Stimulated activated CD4-positive, alpha-beta T cell treated with anti-CD3 and anti-CD28 coated beads, Interleukin-2, amount 100 ng/mL, for 24 hours (primary cell): ENCODE data around the gene RPS6KL1.
A peak's percentile ranks its signal among the peaks of the same experiment; 100 is the strongest.

ENCODE experiments used
- DNase-seq, 2 donors: peaks; one replicate each; pipeline ENCODE4 v3.0.0-alpha.2; 2020

The RPS6KL1 gene

DNA sequence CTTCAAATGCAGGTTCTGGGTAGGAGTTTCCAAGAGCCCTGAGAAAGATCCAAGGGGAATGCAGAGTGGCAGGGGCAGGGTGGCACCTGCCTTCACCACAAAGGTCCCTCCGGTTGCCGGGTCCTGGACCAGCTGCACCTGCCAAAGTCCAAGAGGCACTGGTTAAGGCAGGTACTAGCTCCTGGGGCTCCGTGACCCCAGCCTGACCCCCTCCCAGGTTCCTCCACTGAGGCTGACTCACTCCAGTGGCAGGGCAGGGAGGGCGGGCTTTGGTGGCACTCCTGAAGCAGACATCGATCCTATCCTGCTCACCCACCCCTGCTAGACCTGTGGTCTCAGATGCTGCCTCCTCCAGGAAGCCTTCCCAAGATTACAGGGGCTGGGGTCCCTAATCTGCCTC lies 11.4 kb downstream of the RPS6KL1 start:
- DNase-seq: no peak

DNA sequence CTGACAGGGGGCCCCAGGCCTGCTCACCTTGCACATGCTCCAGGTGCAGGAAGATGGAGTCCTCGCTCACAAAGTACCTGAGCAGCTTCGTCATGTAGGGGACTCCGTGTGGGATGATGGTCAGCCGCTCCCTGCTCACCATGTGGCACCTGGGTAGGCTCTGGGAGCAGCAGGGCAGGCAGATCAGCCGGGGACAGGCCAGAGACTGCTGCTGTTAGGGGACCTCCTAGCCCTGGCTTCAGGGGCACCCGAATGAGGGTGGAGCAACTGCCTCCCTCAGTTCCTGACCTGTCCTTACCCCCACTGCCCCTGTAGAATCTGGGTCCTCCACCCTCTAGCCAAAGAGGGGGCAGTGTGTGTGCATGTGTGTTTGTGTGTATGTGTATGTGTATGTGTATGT lies 11.8 kb downstream of the RPS6KL1 start:
- no peak for DNase-seq

DNA sequence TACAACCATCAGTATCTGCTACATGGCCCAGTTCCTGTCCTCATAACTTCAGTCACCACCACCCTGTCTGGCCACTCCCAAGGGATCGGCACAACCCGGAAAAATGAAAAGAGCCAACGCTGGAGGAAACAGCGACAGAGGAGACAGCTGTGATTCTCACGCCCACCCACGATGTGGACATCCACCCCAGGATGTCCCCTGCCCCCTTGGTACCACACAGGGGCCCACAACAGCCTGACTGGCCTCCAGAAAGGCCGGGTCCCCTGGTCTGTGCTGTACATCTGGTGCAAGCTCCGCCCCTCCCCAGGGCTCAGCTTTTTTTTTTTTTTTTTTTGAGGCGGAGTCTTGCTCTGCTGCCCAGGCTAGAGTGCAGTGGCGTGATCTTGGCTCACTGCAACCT lies 12.5 kb downstream of the RPS6KL1 start:
- no peak for DNase-seq

DNA sequence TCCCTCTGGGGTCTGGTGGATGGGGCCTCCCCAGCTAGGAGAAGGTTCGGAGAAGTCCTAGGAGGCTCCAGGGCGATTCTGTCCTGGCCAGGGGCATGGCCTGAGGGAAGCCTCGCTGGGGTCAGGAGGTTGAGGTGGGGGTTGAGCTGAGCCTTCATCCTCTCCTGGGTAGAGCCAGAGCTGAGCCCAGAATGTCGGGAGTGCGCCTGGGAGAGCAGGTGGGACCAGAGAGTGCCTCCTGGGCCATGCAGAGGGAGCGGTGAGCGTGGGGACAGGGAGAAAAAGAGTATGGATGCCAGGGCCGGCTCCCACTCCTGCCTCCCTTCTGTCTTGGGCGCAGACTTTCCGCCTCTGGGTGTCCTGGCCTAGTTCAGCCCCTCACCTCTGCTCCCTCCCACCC lies 13.1 kb downstream of the RPS6KL1 start:
- no peak for DNase-seq

DNA sequence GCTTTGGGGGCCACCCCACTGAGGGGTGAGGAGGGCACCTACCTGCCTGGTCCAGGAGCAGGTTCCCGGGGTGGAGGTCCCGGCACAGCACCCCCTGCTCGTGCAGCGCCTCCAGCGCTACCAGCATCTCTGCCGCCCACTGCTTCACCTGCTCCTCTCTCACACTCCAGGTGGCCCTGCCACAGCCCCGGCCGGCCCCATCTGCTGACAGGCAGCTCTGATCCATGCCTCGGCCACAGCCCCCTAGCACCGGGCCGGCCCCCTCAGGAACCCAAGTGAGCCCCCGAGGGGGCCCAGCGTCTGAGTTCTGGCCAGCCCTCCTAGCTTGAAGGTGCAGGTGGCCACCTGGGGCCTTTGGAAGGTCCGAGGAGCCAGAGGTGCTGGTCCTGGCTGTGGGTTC lies 13.6 kb downstream of the RPS6KL1 start:
- no peak for DNase-seq

DNA sequence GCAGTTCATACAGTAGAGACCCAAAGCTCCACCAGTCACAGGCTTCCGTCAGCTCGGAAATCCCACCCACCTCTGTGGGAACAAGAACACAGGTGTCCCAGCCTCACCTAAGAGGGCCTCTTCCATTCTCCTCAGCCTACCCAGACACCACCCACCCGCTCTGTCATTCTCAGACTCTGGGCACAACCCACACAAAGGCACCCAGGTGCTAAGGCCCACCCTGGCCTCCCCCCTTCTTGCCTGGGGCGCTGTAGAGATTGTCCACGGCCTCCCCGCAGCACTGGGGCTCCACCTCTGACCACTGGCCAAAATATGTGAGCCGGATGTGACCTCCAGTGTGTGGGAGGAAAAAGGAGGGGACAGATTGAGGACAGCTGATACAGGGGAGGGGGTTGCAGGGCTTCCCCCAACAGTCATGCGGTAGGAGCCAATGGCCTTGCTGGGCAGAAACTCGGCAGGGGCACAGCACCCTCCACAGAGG lies 14.2 kb downstream of the RPS6KL1 start:
- DNase-seq: no peak

DNA sequence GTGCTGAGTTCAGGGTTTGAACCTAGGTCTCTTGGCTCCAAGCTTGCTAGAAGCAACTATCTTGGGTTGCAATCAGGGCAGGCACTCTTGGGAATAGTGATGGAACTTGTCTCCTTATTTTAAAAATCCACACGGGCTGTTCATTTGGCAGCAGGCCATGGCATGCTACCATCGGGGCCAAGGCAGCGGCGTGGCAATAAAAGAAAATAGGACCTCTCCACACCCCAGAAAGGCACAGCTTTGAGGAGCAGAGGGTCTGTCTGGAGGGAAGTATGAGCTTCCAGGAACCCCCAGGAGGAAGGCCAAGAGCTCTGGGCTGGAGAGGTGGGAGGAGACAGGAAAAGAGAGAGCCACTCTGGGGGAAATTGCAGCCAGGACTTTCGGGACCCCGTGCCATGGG lies 15.3 kb downstream of the RPS6KL1 start:
- DNase-seq: no peak

DNA sequence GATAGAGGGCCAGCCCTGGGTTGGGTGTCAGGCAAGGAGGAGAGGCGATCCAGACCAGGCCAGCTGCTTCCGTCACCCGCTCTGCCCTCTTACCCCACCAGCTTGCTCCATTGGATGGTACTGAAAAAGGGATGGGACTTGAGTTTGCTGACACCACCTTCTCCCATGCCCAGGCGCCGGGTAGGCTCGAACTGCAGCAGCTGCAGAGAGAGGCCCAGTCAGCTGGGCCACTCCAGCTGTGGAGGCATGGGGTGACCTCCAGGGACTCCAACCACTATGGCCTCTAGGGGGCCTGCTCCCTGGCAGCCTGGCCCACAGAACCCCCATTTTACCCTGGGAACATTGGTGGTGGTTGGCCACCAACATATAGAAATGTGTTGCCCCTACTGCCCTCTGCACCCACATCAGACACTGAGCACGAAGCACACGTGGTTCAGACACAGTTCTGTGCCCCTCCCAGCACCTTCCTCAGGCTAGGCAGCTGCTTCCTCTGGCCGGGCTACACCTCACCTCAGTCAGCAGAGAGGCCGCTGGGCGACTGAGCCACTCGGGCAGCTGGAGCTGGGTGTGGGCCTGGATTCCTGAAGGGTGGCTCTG lies 16.0 kb downstream of the RPS6KL1 start:
- DNase-seq: no peak

DNA sequence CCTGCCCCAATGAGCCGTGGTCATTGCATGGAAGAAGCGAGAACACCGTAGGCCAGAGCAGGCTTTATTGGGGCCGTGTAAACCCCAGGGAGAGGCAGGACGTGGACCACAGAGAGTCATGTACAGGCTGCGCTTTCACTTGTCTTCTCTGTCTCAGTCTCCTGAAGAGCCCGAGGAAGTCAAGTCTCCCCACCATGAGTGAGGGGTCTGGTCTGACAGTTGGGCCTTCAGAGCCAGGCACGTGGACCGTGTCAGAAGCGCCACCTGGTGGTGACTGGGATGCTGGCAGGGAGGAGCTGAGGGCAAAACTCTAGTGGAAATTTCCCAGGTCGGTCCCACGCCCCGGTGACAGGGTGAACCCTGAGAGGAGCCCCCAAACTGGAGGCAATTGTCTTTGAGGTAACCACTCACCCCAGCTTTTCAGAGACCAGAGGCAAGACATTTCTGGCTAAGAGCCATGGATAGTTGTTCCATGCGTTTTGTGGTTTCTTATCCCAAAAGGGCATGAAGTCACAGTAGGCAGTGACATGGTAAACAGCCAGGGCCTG lies 17.4 kb downstream of the RPS6KL1 start:
- peak; percentile 88 for DNase-seq

DNA sequence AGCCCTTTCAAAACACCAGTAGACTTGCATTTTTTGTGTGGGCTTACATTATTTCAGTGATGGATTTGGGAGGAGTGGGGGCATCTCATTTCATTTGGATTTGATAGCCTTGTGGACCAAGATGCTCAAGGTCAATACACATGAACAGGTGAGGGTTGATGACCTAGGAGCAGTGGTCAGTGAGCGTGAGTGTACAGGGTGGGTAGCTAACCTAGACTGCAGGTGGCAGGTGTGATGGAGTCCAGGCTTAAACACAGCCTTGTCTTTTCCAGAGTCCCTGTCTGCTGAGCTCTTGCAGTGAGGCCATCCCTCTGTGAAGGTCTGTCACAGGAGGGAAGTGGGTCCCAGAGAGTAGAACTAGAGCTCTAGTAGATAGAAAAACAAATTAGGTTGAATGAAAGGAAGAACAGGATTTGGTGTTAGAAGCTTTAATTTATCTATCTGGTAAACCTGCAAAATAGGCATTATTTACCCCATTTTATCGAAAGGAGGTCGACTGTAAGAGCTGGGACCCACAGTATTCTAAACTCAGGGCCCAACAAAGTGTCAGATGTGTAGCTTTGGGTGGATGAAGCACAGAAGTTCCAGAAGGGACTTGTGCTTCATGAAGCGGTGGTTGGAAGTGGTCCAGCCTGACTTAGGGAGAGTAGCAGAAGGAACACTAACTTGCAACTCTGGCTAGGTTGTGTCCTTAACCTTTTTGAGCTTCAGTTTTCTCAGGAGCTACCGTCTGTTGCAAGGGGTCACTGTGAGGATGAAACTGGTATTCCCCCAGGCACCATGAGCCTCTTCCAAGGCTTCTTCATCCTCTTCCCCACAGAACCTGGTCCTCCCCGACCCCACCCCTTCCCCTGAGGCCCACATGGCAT lies 18.2 kb downstream of the RPS6KL1 start:
- no peak for DNase-seq

DNA sequence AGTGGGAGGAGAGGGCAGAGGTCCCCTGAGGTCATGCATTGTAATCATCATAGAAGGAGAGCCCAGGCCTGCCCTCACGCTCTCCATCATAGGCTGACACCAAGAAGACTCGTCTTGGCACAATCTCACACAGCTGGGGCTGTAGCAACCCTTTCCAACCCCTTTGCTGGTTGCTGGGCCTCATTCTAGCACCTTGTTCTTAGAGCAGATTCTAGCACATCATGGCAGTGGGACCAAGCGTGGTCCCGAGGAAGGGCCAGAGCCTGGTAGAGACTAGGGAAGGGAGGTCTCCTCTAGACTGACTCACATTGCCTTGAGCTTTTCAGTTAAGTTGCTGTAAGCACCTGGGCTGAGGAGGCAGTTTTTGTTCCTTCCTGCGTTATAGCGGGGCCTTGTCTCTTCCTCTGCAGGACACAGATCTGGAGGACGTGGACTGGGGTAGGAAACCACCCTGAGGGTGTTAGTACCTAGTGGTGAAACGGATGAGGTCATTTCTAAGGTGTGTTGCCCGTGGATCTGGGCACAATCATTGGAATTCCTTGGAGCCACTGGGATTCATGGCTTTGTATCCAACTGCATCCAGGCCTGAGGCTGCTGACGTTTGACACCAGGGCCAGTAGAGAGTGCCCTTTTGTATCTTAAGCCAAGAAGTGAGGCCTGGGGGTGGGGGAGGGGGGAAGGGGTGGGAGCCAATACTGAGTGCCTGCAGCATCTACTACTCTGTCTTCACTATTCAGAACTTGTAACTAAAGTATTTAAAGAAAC lies 19.9 kb downstream of the RPS6KL1 start:
- DNase-seq: no peak

DNA sequence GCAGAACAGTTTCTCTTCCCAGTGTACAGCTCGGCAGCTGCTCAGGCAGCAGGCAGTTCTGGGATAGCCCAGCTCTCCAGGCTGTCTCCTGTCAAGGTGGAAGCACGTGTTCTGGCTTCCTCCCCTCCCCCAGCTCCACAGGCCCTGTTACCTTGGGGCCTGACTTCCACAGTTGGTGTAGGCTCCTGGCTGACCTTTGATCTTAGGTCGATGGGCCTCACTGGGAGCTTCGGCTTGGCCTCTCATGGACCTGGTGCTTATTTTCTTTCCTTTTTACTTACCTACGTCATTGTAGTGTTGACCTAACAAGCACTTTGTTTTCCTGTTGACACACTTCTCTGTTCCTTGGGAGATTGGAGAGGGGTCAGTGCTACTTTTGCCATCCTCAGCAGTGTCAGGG lies 24.4 kb downstream of the RPS6KL1 start:
- DNase-seq: no peak

DNA sequence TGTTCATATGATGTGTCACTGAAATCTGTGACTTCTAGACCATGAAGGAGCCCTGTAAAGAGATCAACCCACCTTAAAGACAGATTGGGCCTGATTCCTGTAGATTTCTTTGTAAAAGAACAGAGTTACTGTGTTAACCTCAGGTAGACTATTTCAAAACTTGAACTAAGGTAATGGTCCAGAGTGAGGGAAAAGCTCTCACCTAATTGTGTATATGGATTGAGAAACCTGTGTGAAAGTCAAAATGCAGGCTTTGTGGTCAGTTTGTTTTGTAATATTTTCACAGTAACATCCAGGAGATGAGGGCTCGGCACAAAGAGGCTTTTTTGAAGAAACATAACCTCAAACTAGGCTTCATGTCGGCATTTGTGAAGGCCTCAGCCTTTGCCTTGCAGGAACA lies 25.0 kb downstream of the RPS6KL1 start:
- DNase-seq: no peak

DNA sequence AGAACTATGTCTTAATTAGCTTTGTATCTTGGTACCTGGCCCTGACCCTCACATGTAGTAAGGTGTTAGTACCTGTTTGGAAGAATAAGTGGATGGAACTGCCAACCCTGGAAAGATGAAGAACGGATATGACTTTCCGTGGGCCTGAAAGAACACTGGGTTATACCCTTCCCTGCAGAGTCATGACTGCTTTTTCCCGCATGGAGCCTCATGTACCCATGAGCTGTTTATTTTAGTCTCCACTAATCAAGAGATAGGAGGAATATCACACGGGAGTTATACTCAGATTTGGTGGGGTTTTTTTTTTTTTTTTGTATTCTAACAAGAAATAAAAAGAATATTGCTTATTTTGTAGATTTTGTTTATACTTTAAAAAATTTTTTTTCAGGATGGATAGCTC lies 25.4 kb downstream of the RPS6KL1 start:
- no peak for DNase-seq

DNA sequence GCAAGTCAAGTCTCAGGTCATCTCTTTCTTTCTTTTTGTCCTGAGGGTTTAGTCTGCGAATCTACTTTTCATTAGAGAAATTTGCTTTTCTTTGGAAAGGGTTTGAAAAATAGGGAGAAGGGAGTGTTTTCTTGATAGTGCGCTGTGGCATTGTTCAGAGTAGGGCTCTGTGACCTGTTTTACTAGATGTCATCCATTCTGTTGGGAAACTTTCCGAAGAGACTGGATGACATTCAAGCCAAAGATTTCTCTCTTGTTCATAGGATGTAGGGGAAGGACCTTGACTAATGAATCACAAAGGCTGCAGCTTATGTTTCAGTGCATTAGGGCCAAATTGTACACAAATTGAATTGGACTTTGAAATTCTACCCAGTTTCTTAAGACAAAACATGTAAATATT lies 26.7 kb downstream of the RPS6KL1 start:
- DNase-seq: no peak

DNA sequence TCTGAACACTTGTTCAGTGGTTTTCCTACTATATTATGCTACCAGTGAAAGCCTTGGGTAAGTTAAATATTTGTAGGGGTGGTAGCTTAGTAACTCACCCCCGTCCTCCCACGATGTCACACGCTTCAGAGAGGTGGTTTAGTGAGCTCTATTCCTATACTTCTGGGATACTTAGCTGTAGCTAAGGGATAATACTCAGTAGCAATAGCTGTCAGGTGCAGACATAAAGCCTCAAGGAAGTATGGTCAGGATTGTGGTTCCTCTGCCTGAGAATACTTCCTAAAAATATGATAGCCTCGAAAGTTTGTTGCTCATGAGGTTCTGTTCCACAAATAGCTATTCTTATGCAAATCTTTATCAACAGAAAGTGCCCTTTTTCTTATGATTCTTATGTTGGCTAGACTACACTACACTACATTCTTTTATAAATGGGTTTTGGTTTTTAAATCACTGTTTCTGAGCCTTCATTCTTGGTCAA lies 29.4 kb downstream of the RPS6KL1 start:
- DNase-seq: no peak

DNA sequence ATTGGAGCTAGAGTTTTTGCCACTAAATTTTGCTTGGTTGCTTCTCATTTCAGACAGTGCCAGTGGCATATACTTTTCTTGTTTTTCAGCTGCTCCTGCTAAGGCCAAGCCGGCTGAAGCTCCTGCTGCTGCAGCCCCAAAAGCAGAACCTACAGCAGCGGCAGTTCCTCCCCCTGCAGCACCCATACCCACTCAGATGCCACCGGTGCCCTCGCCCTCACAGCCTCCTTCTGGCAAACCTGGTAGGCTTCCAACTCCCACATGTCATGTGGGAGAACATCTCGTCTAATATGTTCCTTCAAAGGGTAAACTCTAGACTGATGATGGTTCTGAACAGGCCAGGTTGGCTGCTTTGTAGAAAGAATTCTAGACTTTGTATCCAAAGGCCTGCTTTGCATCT lies 30.3 kb downstream of the RPS6KL1 start:
- no peak for DNase-seq

DNA sequence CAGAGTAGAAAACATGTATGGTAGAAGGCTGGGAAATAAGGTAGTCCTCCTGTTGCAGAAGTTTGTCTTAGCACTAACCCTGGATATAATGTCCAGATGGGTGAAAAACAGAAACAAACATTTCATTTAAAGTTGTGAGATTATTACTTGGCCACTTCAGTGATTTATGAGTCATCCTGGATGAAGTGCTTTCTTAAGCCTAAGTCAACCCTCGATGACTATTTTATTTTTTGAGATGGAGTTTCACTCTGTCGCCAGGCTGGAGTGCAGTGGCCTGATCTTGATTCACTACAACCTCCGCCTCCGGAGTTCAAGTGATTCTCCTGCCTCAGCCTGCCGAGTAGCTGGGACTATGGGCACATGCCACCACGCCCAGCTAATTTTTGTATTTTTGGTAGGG lies 31.2 kb downstream of the RPS6KL1 start:
- no peak for DNase-seq

DNA sequence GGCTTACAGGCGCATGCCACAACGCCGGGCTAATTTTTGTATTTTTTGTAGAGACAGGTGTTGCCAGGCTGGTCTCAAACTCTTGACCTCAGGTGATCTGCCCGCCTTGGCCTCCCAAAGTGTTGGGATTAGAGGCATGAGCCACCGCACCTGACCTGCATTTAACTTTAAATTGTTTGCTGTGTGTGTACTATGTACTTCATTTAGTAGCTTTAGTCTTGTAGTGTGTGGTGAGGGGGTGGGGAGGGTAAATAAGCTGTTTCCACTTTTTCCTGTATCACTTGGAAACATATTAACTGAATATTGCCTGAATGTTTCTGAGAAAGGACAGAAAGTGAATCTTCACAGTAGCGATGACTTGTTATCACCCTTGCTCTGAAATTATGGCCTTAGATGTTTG lies 32.8 kb downstream of the RPS6KL1 start:
- DNase-seq: no peak

DNA sequence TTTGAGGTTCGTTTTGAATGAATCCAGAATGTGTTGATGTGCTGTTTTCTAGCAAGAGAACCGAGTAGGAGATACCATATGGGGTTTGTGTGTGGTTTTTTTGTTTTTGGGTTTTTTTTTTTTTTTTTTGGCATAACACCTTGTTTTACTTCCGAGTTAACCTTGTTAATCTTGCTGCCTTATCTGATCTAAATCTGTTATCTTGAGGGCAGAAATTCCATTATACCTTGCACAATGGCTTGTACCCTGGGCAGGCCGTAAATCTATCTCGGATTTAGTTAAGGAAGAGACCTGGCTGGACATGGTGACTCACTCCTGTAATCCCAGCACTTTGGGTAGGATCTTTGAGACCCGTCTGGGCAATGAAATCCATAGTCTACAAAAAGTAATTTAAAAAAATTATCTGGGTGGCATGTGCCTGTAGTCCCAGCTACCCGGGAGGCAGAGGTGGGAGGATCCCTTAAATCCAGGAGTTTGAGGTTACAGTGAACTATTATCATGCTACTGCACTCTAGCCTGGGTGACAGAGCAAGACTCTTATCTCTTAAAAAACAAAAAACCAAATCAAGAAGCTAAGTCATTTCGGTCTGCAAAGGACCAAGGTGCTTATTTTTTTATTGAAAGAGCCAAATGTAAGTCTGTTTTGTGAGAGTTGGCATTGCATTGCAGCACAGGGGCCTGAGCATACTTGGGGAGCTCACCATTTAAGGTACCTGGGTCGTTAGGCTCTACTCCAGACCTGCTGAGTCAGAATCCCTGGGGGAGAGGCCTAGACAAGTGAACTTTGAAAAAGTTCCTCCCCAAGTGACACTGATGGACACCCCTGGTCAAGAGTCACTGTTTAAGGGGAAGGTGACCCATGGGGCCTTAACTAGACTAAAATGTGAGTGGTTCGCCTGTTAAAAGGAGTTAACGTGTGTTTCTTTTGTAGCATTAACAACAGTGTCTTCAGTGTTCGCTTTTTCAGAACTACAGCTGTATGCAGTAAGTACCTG lies 34.6 kb downstream of the RPS6KL1 start:
- DNase-seq: no peak

DNA sequence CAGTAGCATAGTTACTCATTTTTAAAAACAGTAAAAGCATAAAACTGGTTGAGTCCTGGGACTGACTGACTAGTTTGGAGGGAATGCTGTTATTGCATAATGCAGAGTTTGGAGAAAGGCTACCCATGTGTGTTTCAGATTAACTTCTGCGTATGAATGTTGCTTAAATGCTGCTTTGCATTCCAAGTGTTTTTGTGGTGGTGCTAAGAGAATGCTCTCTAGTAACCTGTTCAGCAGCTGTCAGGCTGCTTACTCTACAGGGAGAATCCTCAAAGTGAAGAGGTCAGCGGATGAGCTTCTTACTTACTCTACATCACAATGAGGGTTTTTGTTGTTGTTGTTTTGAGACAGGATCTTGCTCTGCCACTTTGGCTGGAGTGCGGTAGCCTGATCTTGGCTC lies 37.1 kb downstream of the RPS6KL1 start:
- DNase-seq: no peak
